Thoracic aorta (tissue), 2 donors: Measurements from ENCODE around the gene TMEM38B. TPM values are rescaled to one million over a fixed set of nuclear protein-coding genes. Genes with fewer than 3 reads are reported as not detected.

Experiments
- ATAC-seq: fragments of 150-250 bp; one replicate; pipeline ENCODE4 v1.8.0; 2017; ENCODE audit warnings: low read depth; ENCODE audit not compliant: insufficient number of reproducible peaks, low FRiP score
- DNase-seq: peaks from one replicate; pipeline ENCODE4 v3.0.0-alpha.2; 2020; ENCODE audit warnings: low spot score
- H3K27ac ChIP-seq, 2 donors: fragments of 200-600 bp; sonication (generic); 1 replicate in 1 of 2; 2 replicates in 1 of 2; pipeline ENCODE4 v1.5.1; 2016; ENCODE audit warnings: mild to moderate bottlenecking in 2 of 2, moderate library complexity in 2 of 2
- H3K27me3 ChIP-seq: fragments of 200-600 bp; sonication (generic); replicated peaks from 2 replicates; pipeline ENCODE4 v1.6.0; 2016; ENCODE audit warnings: mild to moderate bottlenecking; ENCODE audit not compliant: insufficient read depth
- H3K36me3 ChIP-seq: fragments of 200-600 bp; sonication (generic); one replicate; pipeline ENCODE4 v1.5.1; 2016
- H3K4me1 ChIP-seq, 2 donors: fragments of 200-600 bp; sonication (generic); 1 replicate in 1 of 2; 2 replicates in 1 of 2; pipeline versions ENCODE4 v1.5.1 to v1.6.0; 2016; ENCODE audit warnings: low read depth in 2 of 2, mild to moderate bottlenecking in 1 of 2; ENCODE audit not compliant: control insufficient read depth in 1 of 2
- H3K4me3 ChIP-seq: fragments of 200-600 bp; sonication (generic); 2 replicates; pipeline ENCODE4 v1.5.1; 2016; ENCODE audit warnings: mild to moderate bottlenecking
- H3K9me3 ChIP-seq: fragments of 200-600 bp; sonication (generic); 2 replicates; pipeline ENCODE4 v1.5.1; 2016
- CTCF ChIP-seq: fragments of 200-600 bp; sonication (generic); IDR thresholded peaks from one replicate; pipeline ENCODE4 v1.5.1; 2019; ENCODE audit warnings: antibody characterized with exemption
- total RNA-seq, 2 donors: library from RNA; depleted of rRNA; stranded (reverse); fragments of >200 nt; gene quantifications; one replicate each; pipeline versions ENCODE4 v1.1.0 to v1.2.3, GENCODE V29; 2016

TMEM38B gene
- total RNA-seq, 2 donors from 2014 or later, result 6.1 to 6.6 TPM

- Histone ChIP-seq H3K36me3 (no peaks in the 10 kb centered on the region), H3K27ac (peak overlapping the region in 1 of 2 donors; percentile 47), H3K9me3 (no peaks in the 10 kb centered on the region), H3K4me1 (peaks cover 4 to 15% of the 10 kb centered on the region in 2 donors), H3K4me3 (peak overlapping the region; percentile 88), H3K27me3 (no peaks in the 10 kb centered on the region)
- peak; percentile 60 for ATAC-seq
- no peak for TF ChIP-seq CTCF
- peak; percentile 40 for DNase-seq
Observed at GRCh38 chr9:105694848-105695581, 674 bp downstream of the TMEM38B start.

- Histone ChIP-seq H3K27ac (no peak overlapping the region), H3K4me1 (peaks cover 4 to 15% of the 10 kb centered on the region in 2 donors), H3K9me3 (no peaks in the 10 kb centered on the region), H3K27me3 (no peaks in the 10 kb centered on the region), H3K4me3 (no peak overlapping the region), H3K36me3 (no peaks in the 10 kb centered on the region)
- TF ChIP-seq CTCF, result no peak
- DNase-seq, result no peak
- ATAC-seq, result no peak
Observed at GRCh38 chr9:105696219-105696793, 2.0 kb downstream of the TMEM38B start.

- no peak for DNase-seq
- Histone ChIP-seq H3K27ac (no peak overlapping the region), H3K4me1 (peaks cover 4 to 15% of the 10 kb centered on the region in 2 donors), H3K27me3 (no peaks in the 10 kb centered on the region), H3K36me3 (no peaks in the 10 kb centered on the region), H3K4me3 (no peak overlapping the region), H3K9me3 (no peaks in the 10 kb centered on the region)
- ATAC-seq, result no peak
- no peak for TF ChIP-seq CTCF
Observed at GRCh38 chr9:105697871-105698270, 3.5 kb downstream of the TMEM38B start.

GRCh38 chr9:105698348-105698870 is 4.1 kb downstream of the TMEM38B start:
- ATAC-seq, result no peak
- H3K36me3 ChIP-seq, result no peaks in the 10 kb centered on the region
- no peak for TF ChIP-seq CTCF

GRCh38 chr9:105700668-105701067 is 6.3 kb downstream of the TMEM38B start:
- H3K4me3 ChIP-seq, result no peak overlapping the region
- DNase-seq (no peak), ATAC-seq (no peak)
- H3K27me3 ChIP-seq, result no peaks in the 10 kb centered on the region
- no peak overlapping the region for H3K27ac ChIP-seq
- peaks cover 0 to 2% of the 10 kb centered on the region in 2 donors for H3K4me1 ChIP-seq
- no peak for TF ChIP-seq CTCF
- no peaks in the 10 kb centered on the region for H3K9me3 ChIP-seq
- H3K36me3 ChIP-seq, result no peaks in the 10 kb centered on the region

More at GRCh38 chr9:105698348-105698870, 4.1 kb downstream of the TMEM38B start:
- H3K4me1 ChIP-seq, result peaks cover 4 to 14% of the 10 kb centered on the region in 2 donors
- H3K4me3 ChIP-seq, result no peak overlapping the region
- H3K27ac ChIP-seq, result no peak overlapping the region
- no peaks in the 10 kb centered on the region for H3K27me3 ChIP-seq
- DNase-seq, result no peak
- H3K9me3 ChIP-seq, result no peaks in the 10 kb centered on the region
